ENCODE measurements around the gene CCDC167.

Gene CCDC167

DNA sequence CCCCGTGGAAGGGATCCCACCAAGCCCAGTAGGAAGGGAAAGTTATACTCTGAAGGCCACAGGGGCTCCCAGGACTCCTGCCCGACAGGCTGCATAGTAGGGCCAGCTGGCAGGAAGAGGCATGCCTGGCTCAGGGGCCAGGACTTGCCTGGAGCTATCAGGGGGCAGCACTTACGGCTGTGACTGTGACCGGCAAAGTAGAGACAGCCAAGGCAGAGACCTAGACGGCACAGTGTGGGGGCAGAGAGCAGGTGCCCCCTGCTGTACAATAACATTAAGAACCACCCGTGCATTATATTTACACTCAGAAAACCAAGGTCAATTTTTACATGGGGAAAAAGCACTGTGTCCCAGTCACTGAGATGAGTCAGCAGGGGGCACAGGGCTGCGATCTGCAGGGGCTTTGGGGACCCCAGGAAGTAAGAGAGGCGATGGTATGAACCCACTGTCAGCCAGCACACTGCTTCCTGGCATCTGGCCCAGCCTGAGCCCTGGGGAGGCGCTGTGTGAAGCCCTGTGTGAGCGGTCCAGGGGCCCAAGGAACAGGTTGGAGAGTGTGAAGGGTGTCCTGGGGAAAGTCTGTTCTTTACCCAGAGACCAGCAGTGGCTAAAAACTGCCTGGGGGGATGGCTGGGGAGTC, 9.9 kb downstream of the CCDC167 start:
- no peaks in the 10 kb centered on the region for H3K27me3 ChIP-seq (ENCODE audit: insufficient read depth, low read length)
- no peak overlapping the region for H2AFZ ChIP-seq (ENCODE audit: low read length, unreplicated experiment)
- no peak overlapping the region for H3K4me3 ChIP-seq (ENCODE audit: low read depth, low read length)
- no peaks in the 10 kb centered on the region for H3K36me3 ChIP-seq (ENCODE audit: insufficient read depth, low read length)
- H3K4me1 ChIP-seq (ENCODE audit: control insufficient read depth, insufficient read depth, low read length, unreplicated experiment) = no peaks in the 10 kb centered on the region
- no peaks in the 10 kb centered on the region for H3K79me2 ChIP-seq (ENCODE audit: control insufficient read depth, insufficient read depth, low read length, unreplicated experiment)
- H3K27ac ChIP-seq (ENCODE audit: low read depth, low read length) = no peak overlapping the region

DNA sequence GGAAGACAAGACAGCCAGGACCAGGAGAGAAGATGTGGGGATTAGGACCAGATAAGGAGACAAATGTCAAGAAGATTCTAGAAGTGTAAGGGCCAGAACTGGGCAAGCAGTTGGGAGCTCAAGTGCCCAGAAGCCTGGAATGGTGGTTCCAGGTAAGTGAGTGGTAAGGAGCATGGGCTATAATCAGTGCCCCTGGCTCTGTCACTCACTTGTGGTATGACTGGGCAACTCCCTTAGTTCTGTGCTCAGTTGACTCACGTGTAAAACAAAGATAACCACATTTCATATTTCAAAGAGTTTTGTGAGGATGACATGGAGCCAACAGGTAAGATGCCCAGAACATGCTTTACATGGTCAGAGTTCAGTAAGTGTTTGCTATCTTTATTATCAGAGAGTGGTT, 11.2 kb downstream of the CCDC167 start:
- Histone ChIP-seq H3K4me3 (ENCODE audit: low read depth, low read length) (no peak overlapping the region), H3K27ac (ENCODE audit: low read depth, low read length) (no peak overlapping the region), H3K27me3 (ENCODE audit: insufficient read depth, low read length) (no peaks in the 10 kb centered on the region), H2AFZ (ENCODE audit: low read length, unreplicated experiment) (no peak overlapping the region), H3K36me3 (ENCODE audit: insufficient read depth, low read length) (no peaks in the 10 kb centered on the region), H3K4me1 (ENCODE audit: control insufficient read depth, insufficient read depth, low read length, unreplicated experiment) (no peaks in the 10 kb centered on the region), H3K79me2 (ENCODE audit: control insufficient read depth, insufficient read depth, low read length, unreplicated experiment) (no peaks in the 10 kb centered on the region)

DNA sequence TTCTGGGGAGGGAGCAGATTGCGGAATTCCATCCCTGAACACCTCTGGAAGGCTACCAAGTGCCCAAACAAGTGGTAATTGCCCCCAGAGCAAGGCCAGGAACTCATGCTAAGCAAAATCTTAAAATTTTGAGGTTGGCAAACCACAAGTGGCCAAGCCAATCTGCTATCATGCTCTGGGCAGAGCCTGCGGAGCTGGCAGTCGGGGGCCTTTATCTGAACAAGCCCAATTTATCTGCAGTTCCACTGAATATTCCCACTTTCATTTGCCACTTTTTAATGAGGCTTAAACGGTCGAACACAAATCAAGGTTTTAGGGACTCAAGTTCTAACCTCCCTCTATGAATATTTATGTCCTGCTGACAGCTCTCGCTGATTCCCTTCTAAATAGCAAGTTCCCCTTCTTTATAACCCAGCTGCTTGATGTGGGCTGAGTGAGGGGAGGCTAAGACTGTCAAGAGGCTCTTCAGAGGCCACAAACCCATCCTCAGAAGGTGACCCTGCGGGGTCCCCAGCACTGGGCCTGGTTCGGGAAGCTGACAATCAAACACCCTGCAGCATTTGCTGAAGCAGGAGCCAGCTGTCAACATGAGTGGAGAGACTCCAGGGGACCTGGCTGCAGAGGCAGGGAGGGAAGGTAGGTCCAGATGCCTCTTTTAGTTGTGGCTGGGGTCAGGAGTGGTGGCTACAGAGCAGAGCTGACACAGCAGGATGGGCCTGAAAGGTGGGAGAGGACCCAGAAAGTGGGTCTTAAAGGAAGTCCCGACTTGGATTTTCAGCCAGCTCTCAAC, 11.9 kb downstream of the CCDC167 start:
- H3K79me2 ChIP-seq (ENCODE audit: control insufficient read depth, insufficient read depth, low read length, unreplicated experiment) = no peaks in the 10 kb centered on the region
- no peak overlapping the region for H3K4me3 ChIP-seq (ENCODE audit: low read depth, low read length)
- no peaks in the 10 kb centered on the region for H3K36me3 ChIP-seq (ENCODE audit: insufficient read depth, low read length)
- no peak overlapping the region for H3K27ac ChIP-seq (ENCODE audit: low read depth, low read length)
- no peak overlapping the region for H2AFZ ChIP-seq (ENCODE audit: low read length, unreplicated experiment)
- no peaks in the 10 kb centered on the region for H3K4me1 ChIP-seq (ENCODE audit: control insufficient read depth, insufficient read depth, low read length, unreplicated experiment)
- H3K27me3 ChIP-seq (ENCODE audit: insufficient read depth, low read length) = no peaks in the 10 kb centered on the region

DNA sequence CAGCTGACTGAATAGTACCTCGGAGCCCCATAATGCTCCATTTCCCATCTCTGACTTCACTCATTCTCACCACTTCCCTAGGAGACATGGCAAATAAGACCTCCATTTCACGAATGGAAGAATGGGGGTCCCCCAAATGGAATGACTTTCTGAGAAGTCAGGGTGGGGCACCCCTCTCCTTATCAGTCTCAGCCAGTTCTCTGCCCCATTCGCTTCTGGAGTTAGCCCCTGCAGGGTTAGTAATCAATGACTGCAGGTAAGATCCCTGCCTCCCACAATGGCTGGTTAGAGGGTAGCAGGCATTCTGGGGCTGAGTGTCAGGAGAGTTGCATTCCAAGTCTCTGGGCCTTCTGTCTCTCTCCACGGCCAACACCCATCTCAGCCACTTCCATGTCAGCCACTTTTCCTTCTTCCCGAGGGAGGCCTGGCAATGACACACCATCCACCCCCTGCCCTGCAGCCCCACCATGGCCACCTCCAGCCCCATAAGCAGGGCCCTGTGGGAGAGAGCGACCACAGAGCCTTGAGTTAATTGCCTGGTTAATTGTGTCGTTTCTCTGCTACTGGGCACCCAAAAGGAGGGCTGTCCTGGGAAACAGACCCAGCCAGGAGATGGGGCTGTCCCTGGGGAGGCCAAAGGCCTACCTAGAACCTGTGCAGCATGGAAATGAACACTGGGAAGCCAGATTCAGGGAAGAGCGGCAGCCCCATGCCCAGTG, 13.4 kb downstream of the CCDC167 start:
- H3K79me2 ChIP-seq (ENCODE audit: control insufficient read depth, insufficient read depth, low read length, unreplicated experiment) = no peaks in the 10 kb centered on the region
- H2AFZ ChIP-seq (ENCODE audit: low read length, unreplicated experiment) = no peak overlapping the region
- no peaks in the 10 kb centered on the region for H3K27me3 ChIP-seq (ENCODE audit: insufficient read depth, low read length)
- H3K36me3 ChIP-seq (ENCODE audit: insufficient read depth, low read length) = no peaks in the 10 kb centered on the region
- H3K4me3 ChIP-seq (ENCODE audit: low read depth, low read length) = no peak overlapping the region
- no peak overlapping the region for H3K27ac ChIP-seq (ENCODE audit: low read depth, low read length)
- H3K4me1 ChIP-seq (ENCODE audit: control insufficient read depth, insufficient read depth, low read length, unreplicated experiment) = no peaks in the 10 kb centered on the region

DNA sequence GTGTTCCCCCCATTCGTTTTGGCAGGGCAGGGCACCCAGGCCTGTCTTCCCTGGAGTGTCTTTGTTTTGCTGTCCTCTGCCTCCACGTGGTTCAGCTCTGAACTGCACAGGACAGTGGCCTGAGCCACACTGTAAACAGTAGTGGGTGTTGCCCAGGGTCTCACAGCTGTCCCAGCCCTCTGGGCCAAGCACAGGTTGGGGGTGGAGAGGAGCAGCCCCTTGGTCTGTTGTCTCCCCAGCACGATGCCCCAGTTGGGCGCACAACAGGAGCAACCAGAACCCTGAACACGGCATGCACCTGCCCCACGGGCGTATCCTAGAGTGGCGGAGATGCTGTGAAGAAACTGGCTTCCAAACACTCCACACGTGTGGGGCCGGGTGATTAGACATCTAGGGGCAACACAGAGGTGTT, 14.4 kb downstream of the CCDC167 start:
- Histone ChIP-seq H3K27ac (ENCODE audit: low read depth, low read length) (no peak overlapping the region), H3K36me3 (ENCODE audit: insufficient read depth, low read length) (no peaks in the 10 kb centered on the region), H3K4me3 (ENCODE audit: low read depth, low read length) (no peak overlapping the region), H3K79me2 (ENCODE audit: control insufficient read depth, insufficient read depth, low read length, unreplicated experiment) (no peaks in the 10 kb centered on the region), H2AFZ (ENCODE audit: low read length, unreplicated experiment) (no peak overlapping the region), H3K4me1 (ENCODE audit: control insufficient read depth, insufficient read depth, low read length, unreplicated experiment) (no peaks in the 10 kb centered on the region), H3K27me3 (ENCODE audit: insufficient read depth, low read length) (no peaks in the 10 kb centered on the region)

DNA sequence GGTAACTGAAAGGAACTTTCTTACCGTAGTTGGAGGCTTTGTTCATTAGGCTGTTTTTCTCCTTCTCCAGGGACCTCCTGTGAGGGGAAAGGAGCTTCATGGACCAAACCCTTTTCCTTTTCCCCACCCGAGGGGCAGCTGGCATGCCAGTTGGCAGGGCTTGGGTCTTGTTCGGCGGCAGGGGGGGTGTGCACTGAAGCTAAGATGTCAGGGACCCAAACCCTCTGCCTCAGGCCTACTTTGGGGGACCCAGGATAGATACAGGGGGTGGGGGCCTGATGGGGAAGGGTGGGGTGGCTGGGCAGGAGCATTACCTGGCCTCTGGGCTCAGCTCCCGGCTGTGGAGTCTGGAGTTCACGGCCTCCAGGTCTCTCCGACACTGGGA, 14.9 kb downstream of the CCDC167 start:
- Histone ChIP-seq H3K36me3 (ENCODE audit: insufficient read depth, low read length) (no peaks in the 10 kb centered on the region), H3K4me3 (ENCODE audit: low read depth, low read length) (no peak overlapping the region), H2AFZ (ENCODE audit: low read length, unreplicated experiment) (no peak overlapping the region), H3K79me2 (ENCODE audit: control insufficient read depth, insufficient read depth, low read length, unreplicated experiment) (no peaks in the 10 kb centered on the region), H3K4me1 (ENCODE audit: control insufficient read depth, insufficient read depth, low read length, unreplicated experiment) (no peaks in the 10 kb centered on the region), H3K27me3 (ENCODE audit: insufficient read depth, low read length) (no peaks in the 10 kb centered on the region), H3K27ac (ENCODE audit: low read depth, low read length) (no peak overlapping the region)

DNA sequence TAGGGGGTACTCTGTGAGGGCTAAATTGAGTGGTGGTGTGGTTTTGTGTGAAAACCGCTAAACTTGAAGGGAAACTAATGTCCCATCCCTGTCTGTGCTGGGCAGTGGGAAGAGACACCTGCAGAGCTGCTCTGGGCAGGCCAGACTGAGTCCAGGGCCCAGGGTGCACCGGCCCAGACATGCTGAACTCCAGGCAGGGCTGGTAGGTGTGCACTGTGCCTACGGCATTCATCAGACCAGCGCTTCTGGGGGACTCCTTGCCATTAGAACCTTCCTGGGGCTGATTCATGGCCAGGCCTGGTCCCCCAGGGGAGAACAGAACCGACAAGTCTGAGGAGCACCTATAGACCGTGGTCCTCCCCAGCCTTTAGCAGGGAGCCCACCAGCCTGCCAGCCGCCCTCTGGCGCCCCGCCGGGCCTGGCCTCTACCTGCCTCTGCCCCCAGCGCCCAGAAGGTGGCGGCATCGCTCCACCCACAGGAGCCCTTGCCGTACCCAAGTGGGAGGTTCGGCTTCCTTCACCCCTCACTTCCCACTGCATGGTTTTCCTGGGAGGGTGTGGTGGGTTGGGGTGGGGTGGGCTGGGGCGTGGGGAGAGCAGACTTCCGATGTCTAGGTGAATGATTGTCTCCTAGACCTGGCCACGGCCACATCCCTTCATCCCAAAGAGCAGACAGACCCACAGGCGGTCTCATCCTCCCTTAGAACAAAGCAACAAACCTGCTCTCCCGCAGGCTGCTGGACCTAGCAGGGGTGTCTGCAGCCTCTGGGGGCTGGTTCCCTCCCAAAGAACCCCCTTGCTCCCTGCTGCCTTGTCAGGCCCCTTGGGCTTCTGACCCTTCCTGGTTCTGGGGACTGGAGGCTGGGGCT, 15.5 kb downstream of the CCDC167 start:
- Histone ChIP-seq H2AFZ (ENCODE audit: low read length, unreplicated experiment) (no peak overlapping the region), H3K4me1 (ENCODE audit: control insufficient read depth, insufficient read depth, low read length, unreplicated experiment) (no peaks in the 10 kb centered on the region)

DNA sequence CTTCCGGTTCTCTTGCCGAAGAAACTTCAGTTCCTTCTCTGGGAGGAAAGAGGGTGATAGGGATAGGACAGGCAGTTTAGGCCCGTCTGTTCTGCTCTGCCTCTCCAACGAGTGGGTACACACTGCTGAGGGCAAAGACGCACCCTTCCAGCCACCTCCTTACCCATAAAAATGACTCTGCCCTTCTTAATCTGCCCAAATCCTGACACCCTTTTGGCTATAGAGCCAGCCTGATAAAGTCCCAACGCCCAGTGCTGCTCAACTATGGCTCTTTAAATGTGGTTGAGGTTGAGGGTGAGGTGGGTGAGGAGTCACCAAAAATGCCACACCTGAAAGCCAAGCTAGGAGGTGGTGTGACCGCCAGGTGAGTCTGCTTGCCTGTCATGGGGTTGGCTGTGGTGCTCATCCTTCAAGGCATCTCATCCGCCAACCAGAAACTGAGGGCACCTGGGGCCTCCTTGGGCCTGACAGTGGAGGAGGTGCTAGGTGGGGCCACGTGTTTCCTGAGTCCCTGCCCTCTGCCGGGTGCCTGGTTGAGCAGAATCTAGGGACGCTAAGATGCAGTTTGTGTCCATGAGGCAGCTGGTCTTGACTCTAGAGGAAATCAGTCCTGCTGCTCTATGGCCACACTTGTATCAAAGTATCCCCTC, 16.3 kb downstream of the CCDC167 start:
- H3K36me3 ChIP-seq (ENCODE audit: insufficient read depth, low read length) = peaks cover 12% of the 10 kb centered on the region; the same call in 1 of the 2 replicates

More for the DNA sequence above, 15.5 kb downstream of the CCDC167 start:
- H3K4me3 ChIP-seq (ENCODE audit: low read depth, low read length) = no peak overlapping the region
- H3K27ac ChIP-seq (ENCODE audit: low read depth, low read length) = no peak overlapping the region
- H3K36me3 ChIP-seq (ENCODE audit: insufficient read depth, low read length) = peaks cover 6% of the 10 kb centered on the region; the same call in 1 of the 2 replicates
- no peaks in the 10 kb centered on the region for H3K27me3 ChIP-seq (ENCODE audit: insufficient read depth, low read length)
- H3K79me2 ChIP-seq (ENCODE audit: control insufficient read depth, insufficient read depth, low read length, unreplicated experiment) = no peaks in the 10 kb centered on the region

DNA sequence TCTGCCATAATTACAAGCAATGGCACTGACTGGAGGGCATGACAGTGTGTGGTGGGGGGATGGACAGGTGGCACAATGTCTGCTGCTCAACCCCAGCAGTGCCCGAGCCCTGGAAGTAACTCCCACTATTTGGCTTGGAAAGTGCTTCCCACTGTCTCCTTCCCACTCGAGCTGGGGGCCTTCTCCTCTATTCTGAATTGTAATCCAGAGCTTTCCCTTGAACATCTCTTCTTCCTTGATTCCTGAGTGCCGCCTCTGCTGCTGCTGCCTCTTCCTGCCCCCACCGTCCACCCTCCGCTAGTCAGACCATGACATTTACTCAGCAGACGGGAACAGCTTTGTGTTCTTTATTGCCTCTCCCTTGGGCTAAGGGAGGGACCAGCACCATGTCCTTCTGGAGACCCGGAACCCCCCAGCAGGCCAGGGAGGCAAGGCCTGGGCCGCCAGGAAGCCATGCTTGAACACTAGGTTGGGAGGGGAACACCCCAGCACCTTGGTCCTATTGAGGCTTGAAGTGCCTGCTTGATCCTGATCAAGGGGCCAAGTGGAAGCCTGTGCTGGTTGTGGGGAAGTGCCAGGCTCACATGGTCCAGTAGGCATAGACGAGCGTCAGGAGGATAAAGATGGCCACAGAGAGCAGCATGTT, 17.0 kb downstream of the CCDC167 start:
- Histone ChIP-seq H3K36me3 (ENCODE audit: insufficient read depth, low read length) (peaks cover 13% of the 10 kb centered on the region; the same call in 1 of the 2 replicates), H2AFZ (ENCODE audit: low read length, unreplicated experiment) (no peak overlapping the region), H3K4me3 (ENCODE audit: low read depth, low read length) (no peak overlapping the region), H3K79me2 (ENCODE audit: control insufficient read depth, insufficient read depth, low read length, unreplicated experiment) (no peaks in the 10 kb centered on the region), H3K27me3 (ENCODE audit: insufficient read depth, low read length) (no peaks in the 10 kb centered on the region), H3K27ac (ENCODE audit: low read depth, low read length) (no peak overlapping the region), H3K4me1 (ENCODE audit: control insufficient read depth, insufficient read depth, low read length, unreplicated experiment) (no peaks in the 10 kb centered on the region)

More for the DNA sequence above, 16.3 kb downstream of the CCDC167 start:
- Histone ChIP-seq H3K27ac (ENCODE audit: low read depth, low read length) (no peak overlapping the region), H3K4me1 (ENCODE audit: control insufficient read depth, insufficient read depth, low read length, unreplicated experiment) (no peaks in the 10 kb centered on the region), H3K4me3 (ENCODE audit: low read depth, low read length) (no peak overlapping the region), H3K79me2 (ENCODE audit: control insufficient read depth, insufficient read depth, low read length, unreplicated experiment) (no peaks in the 10 kb centered on the region), H2AFZ (ENCODE audit: low read length, unreplicated experiment) (no peak overlapping the region), H3K27me3 (ENCODE audit: insufficient read depth, low read length) (no peaks in the 10 kb centered on the region)
